PC-3 (cell line): Measurements from ENCODE around the gene ZDHHC8.

Source experiments
- EZH2 ChIP-seq: fragments of 300-600 bp; sonication (generic); IDR thresholded peaks from one replicate; pipeline ENCODE4 v1.6.1; 2017; ENCODE audit warnings: antibody characterized with exemption, mild to moderate bottlenecking, low read length; ENCODE audit not compliant: unreplicated experiment
- EZH2phosphoT487 ChIP-seq: fragments of 300-600 bp; sonication (generic); IDR thresholded peaks from 2 replicates; pipeline ENCODE4 v1.6.1; 2018; ENCODE audit warnings: mild to moderate bottlenecking, antibody characterized with exemption, low read length, borderline replicate concordance
- TF ChIP-seq, protein P1 (sequence below): fragments of 300-600 bp; sonication (generic); conservative IDR thresholded peaks from 2 replicates; pipeline ENCODE4 v1.5.1; 2017; ENCODE audit warnings: antibody characterized with exemption, low read depth, mild to moderate bottlenecking, low read length

- TF ChIP-seq, protein P1, sequence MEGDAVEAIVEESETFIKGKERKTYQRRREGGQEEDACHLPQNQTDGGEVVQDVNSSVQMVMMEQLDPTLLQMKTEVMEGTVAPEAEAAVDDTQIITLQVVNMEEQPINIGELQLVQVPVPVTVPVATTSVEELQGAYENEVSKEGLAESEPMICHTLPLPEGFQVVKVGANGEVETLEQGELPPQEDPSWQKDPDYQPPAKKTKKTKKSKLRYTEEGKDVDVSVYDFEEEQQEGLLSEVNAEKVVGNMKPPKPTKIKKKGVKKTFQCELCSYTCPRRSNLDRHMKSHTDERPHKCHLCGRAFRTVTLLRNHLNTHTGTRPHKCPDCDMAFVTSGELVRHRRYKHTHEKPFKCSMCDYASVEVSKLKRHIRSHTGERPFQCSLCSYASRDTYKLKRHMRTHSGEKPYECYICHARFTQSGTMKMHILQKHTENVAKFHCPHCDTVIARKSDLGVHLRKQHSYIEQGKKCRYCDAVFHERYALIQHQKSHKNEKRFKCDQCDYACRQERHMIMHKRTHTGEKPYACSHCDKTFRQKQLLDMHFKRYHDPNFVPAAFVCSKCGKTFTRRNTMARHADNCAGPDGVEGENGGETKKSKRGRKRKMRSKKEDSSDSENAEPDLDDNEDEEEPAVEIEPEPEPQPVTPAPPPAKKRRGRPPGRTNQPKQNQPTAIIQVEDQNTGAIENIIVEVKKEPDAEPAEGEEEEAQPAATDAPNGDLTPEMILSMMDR, result no peak
- no peak for TF ChIP-seq EZH2
- no peak for TF ChIP-seq EZH2phosphoT487
Measured at GRCh38 chr22:20135806-20136602, 4.4 kb downstream of the ZDHHC8 start.
